Measurements from ENCODE around the gene GPC5.

The GPC5 gene

GRCh38 chr13:92668157-92668556 is 1269.7 kb downstream of the GPC5 start:
- TF ChIP-seq CEBPB (IDR thresholded peaks at IDR 0.05) (no peak), EP300 (IDR thresholded peaks at IDR 0.05; ENCODE audit: borderline replicate concordance) (no peak), ZBTB7A (IDR thresholded peaks at IDR 0.05; ENCODE audit: low read depth) (no peak), REST (IDR thresholded peaks at IDR 0.05; ENCODE audit: low read depth) (no peak), EGR1 (IDR thresholded peaks at IDR 0.05) (no peak), YY1 (IDR thresholded peaks at IDR 0.05; ENCODE audit: low read depth) (no peak), RAD21 (IDR thresholded peaks at IDR 0.05; ENCODE audit: low read depth) (no peak), TCF12 (IDR thresholded peaks at IDR 0.05; ENCODE audit: low read depth) (no peak), USF1 (IDR thresholded peaks at IDR 0.05) (no peak), MAX (IDR thresholded peaks at IDR 0.05) (no peak), TEAD4 (IDR thresholded peaks at IDR 0.05) (no peak), CREB1 (IDR thresholded peaks at IDR 0.05; ENCODE audit: low read depth) (no peak)

GRCh38 chr13:92670096-92670495 is 1271.7 kb downstream of the GPC5 start:
- TF ChIP-seq FOXM1 (IDR thresholded peaks at IDR 0.05; ENCODE audit: borderline replicate concordance, low read depth) = no peak
- no peak for TF ChIP-seq CEBPB (IDR thresholded peaks at IDR 0.05)
- TF ChIP-seq EGR1 (IDR thresholded peaks at IDR 0.05) = no peak
- no peak for TF ChIP-seq REST (IDR thresholded peaks at IDR 0.05; ENCODE audit: low read depth)
- TF ChIP-seq ZBTB7A (IDR thresholded peaks at IDR 0.05; ENCODE audit: low read depth) = no peak
- TF ChIP-seq CREB1 (IDR thresholded peaks at IDR 0.05; ENCODE audit: low read depth) = no peak
- TF ChIP-seq YY1 (IDR thresholded peaks at IDR 0.05; ENCODE audit: low read depth) = no peak
- no peak for TF ChIP-seq TAF1 (IDR thresholded peaks at IDR 0.05; ENCODE audit: low read depth)
- TF ChIP-seq RAD21 (IDR thresholded peaks at IDR 0.05; ENCODE audit: low read depth) = no peak
- no peak for TF ChIP-seq EP300 (IDR thresholded peaks at IDR 0.05; ENCODE audit: borderline replicate concordance)
- TF ChIP-seq MAX (IDR thresholded peaks at IDR 0.05) = no peak
- no peak for TF ChIP-seq USF1 (IDR thresholded peaks at IDR 0.05)
- no peak for TF ChIP-seq NFIC (IDR thresholded peaks at IDR 0.05)
- TF ChIP-seq TCF12 (IDR thresholded peaks at IDR 0.05; ENCODE audit: low read depth) = no peak
- TF ChIP-seq TEAD4 (IDR thresholded peaks at IDR 0.05) = no peak

- TF ChIP-seq REST (IDR thresholded peaks at IDR 0.05; ENCODE audit: low read depth) (no peak), TEAD4 (IDR thresholded peaks at IDR 0.05) (no peak), MAX (IDR thresholded peaks at IDR 0.05) (no peak), NFIC (IDR thresholded peaks at IDR 0.05) (no peak), CREB1 (IDR thresholded peaks at IDR 0.05; ENCODE audit: low read depth) (no peak), ZBTB7A (IDR thresholded peaks at IDR 0.05; ENCODE audit: low read depth) (no peak), TAF1 (IDR thresholded peaks at IDR 0.05; ENCODE audit: low read depth) (no peak), RAD21 (IDR thresholded peaks at IDR 0.05; ENCODE audit: low read depth) (no peak)
These were observed 1273.4 kb downstream of the GPC5 start for GRCh38 chr13:92671821-92672220.

GRCh38 chr13:92676246-92676645 is 1277.8 kb downstream of the GPC5 start:
- TF ChIP-seq CEBPB (IDR thresholded peaks at IDR 0.05) = no peak
- TF ChIP-seq EGR1 (IDR thresholded peaks at IDR 0.05) = no peak
- TF ChIP-seq USF1 (IDR thresholded peaks at IDR 0.05) = no peak
- TF ChIP-seq EP300 (IDR thresholded peaks at IDR 0.05; ENCODE audit: borderline replicate concordance) = no peak
- TF ChIP-seq FOXM1 (IDR thresholded peaks at IDR 0.05; ENCODE audit: borderline replicate concordance, low read depth) = no peak
- TF ChIP-seq ZBTB7A (IDR thresholded peaks at IDR 0.05; ENCODE audit: low read depth) = no peak
- TF ChIP-seq CREB1 (IDR thresholded peaks at IDR 0.05; ENCODE audit: low read depth) = no peak
- TF ChIP-seq YY1 (IDR thresholded peaks at IDR 0.05; ENCODE audit: low read depth) = no peak
